Measurements from ENCODE around the gene OTOP2.

The OTOP2 gene

GRCh38 chr17:74924250-74924948 lies at the start of gene OTOP2:
Gene OTOP2 (plus strand): TSS chr17:74924273. CDS start chr17:74924633, 360 bp downstream.
- peak; percentile 69 for DNase-seq (ENCODE audit: low spot score)

GRCh38 chr17:74874615-74875037 lies 49.4 kb upstream of the OTOP2 start:
- DNase-seq (ENCODE audit: low spot score), result no peak

GRCh38 chr17:74875155-74875976 lies 48.7 kb upstream of the OTOP2 start:
- no peak for DNase-seq (ENCODE audit: low spot score)

- DNase-seq (ENCODE audit: low spot score), result no peak
These were observed 48.0 kb upstream of the OTOP2 start for GRCh38 chr17:74875977-74876593.

GRCh38 chr17:74877592-74878548 lies 46.2 kb upstream of the OTOP2 start:
- no peak for DNase-seq (ENCODE audit: low spot score)

- DNase-seq (ENCODE audit: low spot score), result no peak
These were observed 45.4 kb upstream of the OTOP2 start for GRCh38 chr17:74878658-74879057.

GRCh38 chr17:74879308-74879707 lies 44.8 kb upstream of the OTOP2 start:
- no peak for DNase-seq (ENCODE audit: low spot score)

GRCh38 chr17:74881073-74881472 lies 43.0 kb upstream of the OTOP2 start:
- DNase-seq (ENCODE audit: low spot score), result no peak

- no peak for DNase-seq (ENCODE audit: low spot score)
These were observed 41.4 kb upstream of the OTOP2 start for GRCh38 chr17:74882517-74883240.

GRCh38 chr17:74883241-74883745 lies 40.8 kb upstream of the OTOP2 start:
- DNase-seq (ENCODE audit: low spot score), result no peak

- DNase-seq (ENCODE audit: low spot score), result no peak
These were observed 35.6 kb upstream of the OTOP2 start for GRCh38 chr17:74888469-74888868.

GRCh38 chr17:74890554-74890953 lies 33.5 kb upstream of the OTOP2 start:
- no peak for DNase-seq (ENCODE audit: low spot score)

GRCh38 chr17:74892013-74892841 lies 31.8 kb upstream of the OTOP2 start:
- DNase-seq (ENCODE audit: low spot score), result no peak

GRCh38 chr17:74892974-74893911 lies 30.8 kb upstream of the OTOP2 start, which contains the start of gene FADS6:
Gene FADS6 (minus strand): TSS chr17:74893633. CDS start chr17:74893595, 38 bp downstream.
- DNase-seq (ENCODE audit: low spot score), result peak; percentile 70

GRCh38 chr17:74893936-74894671 lies 30.0 kb upstream of the OTOP2 start:
- no peak for DNase-seq (ENCODE audit: low spot score)

GRCh38 chr17:74898376-74898946 lies 25.6 kb upstream of the OTOP2 start:
- DNase-seq (ENCODE audit: low spot score), result no peak

GRCh38 chr17:74900208-74900607 lies 23.9 kb upstream of the OTOP2 start:
- no peak for DNase-seq (ENCODE audit: low spot score)
